Common myeloid progenitor, CD34-positive (primary cell): Measurements from ENCODE around the gene MOSPD3.
A peak's percentile ranks its signal among the peaks of the same experiment; 100 is the strongest.

ENCODE experiments used
- CTCF ChIA-PET: fragments of 350-600 bp; sonication (Branson Sonifier 250); formaldehyde crosslinking; loops from one replicate; lab custom pipeline; 2021; ENCODE audit warnings: antibody characterized with exemption; lab: Charles Lee
- POLR2A ChIA-PET: fragments of 350-600 bp; sonication (Branson Sonifier 250); formaldehyde crosslinking; loops from one replicate; lab custom pipeline; 2021; ENCODE audit warnings: antibody characterized with exemption; lab: Charles Lee
- DNase-seq, 3 donors: peaks; one replicate each; pipeline versions ENCODE4 v3.0.0 to v3.0.0-alpha.2; 2013
- H3K27ac ChIP-seq, 2 experiments: 1 replicate in 1 of 2; 2 replicates in 1 of 2; pipeline ENCODE4 v1.7.0; 2013; ENCODE audit warnings: inconsistent platforms in 2 of 2, low read length in 2 of 2, mild to moderate bottlenecking in 2 of 2, low read depth in 1 of 2, moderate library complexity in 1 of 2; ENCODE audit not compliant: severe bottlenecking in 2 of 2, insufficient read depth in 1 of 2, poor library complexity in 1 of 2
- H3K27me3 ChIP-seq, 5 experiments: replicated peaks in 2 of 5; 1 replicate in 3 of 5; 2 replicates in 2 of 5; pipeline versions ENCODE4 v1.6.1 to v1.7.0; 2013; ENCODE audit warnings: low read length in 4 of 5, mild to moderate bottlenecking in 2 of 5, moderate library complexity in 2 of 5, inconsistent platforms in 1 of 5; ENCODE audit not compliant: insufficient read depth in 5 of 5, control insufficient read depth in 4 of 5
- H3K36me3 ChIP-seq, 4 experiments: 1 replicate in 2 of 4; 2 replicates in 2 of 4; pipeline versions ENCODE4 v1.6.1 to v1.7.0; 2013; ENCODE audit warnings: low read length in 3 of 4, control low read depth in 1 of 4, mild to moderate bottlenecking in 1 of 4; ENCODE audit not compliant: control insufficient read depth in 4 of 4, insufficient read depth in 4 of 4
- H3K4me1 ChIP-seq, 4 experiments: 1 replicate in 3 of 4; 2 replicates in 1 of 4; pipeline versions ENCODE4 v1.6.1 to v1.7.1; 2013; ENCODE audit warnings: low read length in 3 of 4, mild to moderate bottlenecking in 3 of 4, control low read depth in 1 of 4, inconsistent platforms in 1 of 4, moderate library complexity in 1 of 4; ENCODE audit not compliant: control insufficient read depth in 4 of 4, insufficient read depth in 4 of 4; ENCODE audit errors: control extremely low read depth in 1 of 4
- H3K4me3 ChIP-seq, 7 experiments: 1 replicate in 4 of 7; 2 replicates in 3 of 7; pipeline versions ENCODE4 v1.5.1 to v1.7.0; 2013; ENCODE audit warnings: mild to moderate bottlenecking in 7 of 7, low read length in 6 of 7, moderate library complexity in 6 of 7, inconsistent platforms in 2 of 7, low read depth in 2 of 7, control low read depth in 1 of 7; ENCODE audit not compliant: insufficient read depth in 4 of 7, control insufficient read depth in 1 of 7; ENCODE audit errors: extremely low read depth in 1 of 7
- H3K9me3 ChIP-seq, 5 experiments: 1 replicate in 4 of 5; 2 replicates in 1 of 5; pipeline versions ENCODE4 v1.6.1 to v1.7.1; 2013; ENCODE audit warnings: low read length in 4 of 5, mild to moderate bottlenecking in 2 of 5, inconsistent platforms in 1 of 5, low read depth in 1 of 5, moderate library complexity in 1 of 5; ENCODE audit not compliant: control insufficient read depth in 4 of 5, insufficient read depth in 2 of 5; ENCODE audit errors: control extremely low read depth in 1 of 5
- WGBS: methylation state at CpG from one replicate; pipeline ENCODE4 v1.1.5; 2013; ENCODE audit not compliant: insufficient coverage; 5-methylcytosine and 5-hydroxymethylcytosine counted together

Gene MOSPD3

GRCh38 chr7:100603726-100604027 is 8.7 kb upstream of the MOSPD3 start:
- H3K4me3 ChIP-seq, result peak overlapping the region; percentile 15 to 78 (median 36)
- no peak overlapping the region for H3K27ac ChIP-seq
- 30% methylated on average over 10 of the region's 10 CpGs for WGBS
- CTCF ChIA-PET, result interaction anchor here (0.7 to 1.9 kb wide), 6 partner anchors 9 to 89 kb away, joined by 3 to 7 read pairs (median 4); partner anchors contain the start of genes GNB2 and MOSPD3
- DNase-seq, result peak in 1 of 3 donors; percentile 31
- H3K9me3 ChIP-seq, result no peaks in the 10 kb centered on the region
- H3K36me3 ChIP-seq, result no peaks in the 10 kb centered on the region
- POLR2A ChIA-PET, result interaction anchor here (0.5 kb wide), 1 partner anchor 270 kb away, joined by 7 read pairs; no protein-coding TSS in a partner anchor
- H3K27me3 ChIP-seq, result peaks cover 0 to 15% (median 7%) of the 10 kb centered on the region in 5 experiments
- peaks cover 0 to 28% (median 24%) of the 10 kb centered on the region in 4 experiments for H3K4me1 ChIP-seq

DNA sequence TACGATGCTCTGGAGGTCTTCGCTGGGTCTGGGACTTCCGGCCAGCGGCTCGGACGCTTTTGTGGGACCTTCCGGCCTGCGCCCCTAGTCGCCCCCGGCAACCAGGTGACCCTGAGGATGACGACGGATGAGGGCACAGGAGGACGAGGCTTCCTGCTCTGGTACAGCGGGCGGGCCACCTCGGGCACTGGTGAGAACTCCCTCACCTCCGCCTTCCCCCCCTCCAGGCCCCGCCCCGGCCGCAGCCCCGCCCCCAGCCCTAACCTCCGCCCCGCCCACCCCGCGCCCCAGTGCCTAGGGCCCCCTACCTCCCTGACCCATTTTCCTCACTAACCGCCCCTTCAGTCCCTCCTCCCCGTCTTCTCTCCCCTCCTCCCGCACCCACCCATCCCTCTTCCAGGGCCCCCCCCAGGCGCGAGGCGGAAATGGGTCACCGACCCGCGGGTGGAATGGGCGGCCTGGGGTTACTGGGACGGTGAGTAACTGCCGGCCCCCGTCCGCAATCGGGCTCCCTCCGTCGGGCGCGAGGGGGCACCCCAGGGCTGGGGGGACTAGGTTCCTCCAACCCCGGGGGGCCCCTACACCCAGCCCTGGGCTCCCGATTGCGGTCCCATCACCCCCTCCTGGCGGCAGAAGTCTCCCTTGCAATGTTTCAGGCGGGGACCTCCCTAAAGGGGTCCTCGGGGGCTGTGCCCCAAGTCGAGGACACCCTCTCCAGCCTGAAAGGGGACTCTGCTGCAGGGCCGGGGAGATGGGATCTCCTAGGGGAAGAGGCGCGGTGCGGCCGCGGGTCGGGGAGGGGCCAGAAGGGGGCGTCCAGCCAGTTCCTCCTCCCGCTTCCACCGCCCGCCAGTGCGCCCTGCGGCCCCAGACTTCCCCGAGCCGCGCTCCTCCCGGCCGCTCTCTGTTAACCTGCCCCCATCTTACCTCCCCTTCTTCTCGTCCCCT is 8.0 kb upstream of the MOSPD3 start:
- CTCF ChIA-PET, result interaction anchor here (0.5 to 1.9 kb wide), 9 partner anchors 9 to 369 kb away, joined by 3 to 7 read pairs (median 4); partner anchors contain the start of gene GNB2
- H3K27me3 ChIP-seq, result peaks cover 0 to 15% (median 7%) of the 10 kb centered on the region in 5 experiments
- H3K9me3 ChIP-seq, result no peaks in the 10 kb centered on the region
- under 1% methylated on average over 41 of the region's 70 CpGs for WGBS
- H3K27ac ChIP-seq, result peak overlapping the region in 1 of 2 experiments; percentile 25
- peaks cover 0 to 28% (median 24%) of the 10 kb centered on the region in 4 experiments for H3K4me1 ChIP-seq
- POLR2A ChIA-PET, result interaction anchor here (0.5 kb wide), 1 partner anchor 269 kb away, joined by 7 read pairs; no protein-coding TSS in a partner anchor
- H3K4me3 ChIP-seq, result peak overlapping the region; percentile 29 to 83 (median 67)
- H3K36me3 ChIP-seq, result no peaks in the 10 kb centered on the region
- DNase-seq, result peak; percentile 67 to 74 (median 70)

- Histone ChIP-seq H3K9me3 (no peaks in the 10 kb centered on the region), H3K36me3 (no peaks in the 10 kb centered on the region), H3K27me3 (peaks cover 0 to 15% (median 7%) of the 10 kb centered on the region in 5 experiments), H3K27ac (no peak overlapping the region), H3K4me1 (peaks cover 0 to 28% (median 24%) of the 10 kb centered on the region in 4 experiments), H3K4me3 (peak overlapping the region in 6 of 7 experiments; percentile 56 to 83 (median 72))
- CTCF ChIA-PET, result interaction anchor here (0.5 to 1.5 kb wide), 7 partner anchors 8 to 370 kb away, joined by 3 to 5 read pairs (median 3); no protein-coding TSS in a partner anchor
- WGBS, result under 1% methylated on average over 46 of the region's 68 CpGs
- DNase-seq, result peak in 2 of 3 donors; percentile 47
- POLR2A ChIA-PET, result interaction anchor here (0.7 kb wide), 1 partner anchor 21 kb away, joined by 3 read pairs; no protein-coding TSS in a partner anchor
Measured at GRCh38 chr7:100604976-100605911, 7.1 kb upstream of the MOSPD3 start.

DNA sequence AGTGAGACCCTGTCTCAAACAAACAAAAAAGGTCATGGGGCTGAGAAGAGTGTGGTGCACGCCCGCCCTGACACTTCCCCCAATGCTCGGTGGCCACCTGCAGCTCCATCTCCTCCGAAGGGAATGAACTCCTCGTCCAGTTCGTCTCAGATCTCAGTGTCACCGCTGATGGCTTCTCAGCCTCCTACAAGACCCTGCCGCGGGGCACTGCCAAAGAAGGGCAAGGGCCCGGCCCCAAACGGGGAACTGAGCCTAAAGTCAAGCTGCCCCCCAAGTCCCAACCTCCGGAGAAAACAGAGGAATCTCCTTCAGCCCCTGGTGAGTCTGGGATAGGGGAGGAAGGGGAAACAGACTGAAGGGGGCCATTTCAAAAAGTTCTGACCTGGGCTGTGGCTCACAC is 6.0 kb upstream of the MOSPD3 start:
- CTCF ChIA-PET, result interaction anchor here (0.9 to 1.2 kb wide), 3 partner anchors 17 to 137 kb away, joined by 3 read pairs; no protein-coding TSS in a partner anchor
- DNase-seq, result no peak
- Histone ChIP-seq H3K36me3 (no peaks in the 10 kb centered on the region), H3K27ac (no peak overlapping the region), H3K4me3 (no peak overlapping the region), H3K9me3 (no peaks in the 10 kb centered on the region), H3K4me1 (peaks cover 0 to 28% (median 24%) of the 10 kb centered on the region in 4 experiments), H3K27me3 (peaks cover 0 to 15% (median 7%) of the 10 kb centered on the region in 5 experiments)
- WGBS, result over 99% methylated on average over 12 of the region's 12 CpGs
- POLR2A ChIA-PET, result no interaction called here

DNA sequence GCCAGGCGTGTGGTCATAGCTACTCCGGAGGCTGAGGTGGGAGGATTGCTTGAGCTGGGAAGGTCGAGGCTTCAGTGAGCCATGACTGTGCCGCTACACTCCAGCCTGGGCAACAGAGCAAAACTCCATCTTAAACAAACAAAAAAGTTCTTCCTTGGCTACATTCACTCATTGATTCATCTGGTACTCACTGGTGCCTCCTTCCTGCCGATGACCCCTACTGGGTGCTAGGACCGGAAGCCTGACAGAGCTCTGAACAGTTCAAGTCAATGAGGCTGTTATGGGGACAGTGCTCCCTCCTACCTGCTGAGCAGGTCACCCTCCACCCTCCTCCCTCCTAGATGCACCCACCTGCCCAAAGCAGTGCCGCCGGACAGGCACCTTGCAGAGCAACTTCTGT is 5.2 kb upstream of the MOSPD3 start:
- 100% methylated on average over 3 of the region's 8 CpGs for WGBS
- no peaks in the 10 kb centered on the region for H3K9me3 ChIP-seq
- ChIA-PET CTCF (interaction anchor here (0.9 to 1.4 kb wide), 2 partner anchors 21 to 26 kb away, joined by 3 to 6 read pairs; no protein-coding TSS in a partner anchor), POLR2A (no interaction called here)
- H3K4me1 ChIP-seq, result peaks cover 0 to 28% (median 25%) of the 10 kb centered on the region in 4 experiments
- no peak overlapping the region for H3K4me3 ChIP-seq
- DNase-seq, result no peak
- peaks cover 0 to 15% (median 7%) of the 10 kb centered on the region in 5 experiments for H3K27me3 ChIP-seq
- no peaks in the 10 kb centered on the region for H3K36me3 ChIP-seq
- H3K27ac ChIP-seq, result no peak overlapping the region

- POLR2A ChIA-PET, result no interaction called here
Measured at GRCh38 chr7:100609958-100610357, 2.4 kb upstream of the MOSPD3 start.

More at GRCh38 chr7:100609958-100610357, 2.4 kb upstream of the MOSPD3 start:
- 98% methylated on average over 5 of the region's 5 CpGs for WGBS
- H3K27ac ChIP-seq, result no peak overlapping the region
- no peak for DNase-seq
- H3K27me3 ChIP-seq, result peaks cover 0 to 15% (median 7%) of the 10 kb centered on the region in 5 experiments
- no peak overlapping the region for H3K4me3 ChIP-seq
- CTCF ChIA-PET, result interaction anchor here (0.6 kb wide), 1 partner anchor 65 kb away, joined by 3 read pairs; no protein-coding TSS in a partner anchor
- no peaks in the 10 kb centered on the region for H3K36me3 ChIP-seq
- H3K9me3 ChIP-seq, result no peaks in the 10 kb centered on the region
- peaks cover 4 to 34% (median 31%) of the 10 kb centered on the region in 4 experiments for H3K4me1 ChIP-seq
